Activated CD4-positive, alpha-beta T cell treated with anti-CD3 and anti-CD28 coated beads, Interleukin-2, amount 50 U/mL, for 1 hour (primary cell): ENCODE data around the gene APCS.

ENCODE experiments used
- DNase-seq: peaks from one replicate; pipeline ENCODE4 v3.0.0-alpha.2; 2020

The APCS gene, protein sequence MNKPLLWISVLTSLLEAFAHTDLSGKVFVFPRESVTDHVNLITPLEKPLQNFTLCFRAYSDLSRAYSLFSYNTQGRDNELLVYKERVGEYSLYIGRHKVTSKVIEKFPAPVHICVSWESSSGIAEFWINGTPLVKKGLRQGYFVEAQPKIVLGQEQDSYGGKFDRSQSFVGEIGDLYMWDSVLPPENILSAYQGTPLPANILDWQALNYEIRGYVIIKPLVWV

DNA sequence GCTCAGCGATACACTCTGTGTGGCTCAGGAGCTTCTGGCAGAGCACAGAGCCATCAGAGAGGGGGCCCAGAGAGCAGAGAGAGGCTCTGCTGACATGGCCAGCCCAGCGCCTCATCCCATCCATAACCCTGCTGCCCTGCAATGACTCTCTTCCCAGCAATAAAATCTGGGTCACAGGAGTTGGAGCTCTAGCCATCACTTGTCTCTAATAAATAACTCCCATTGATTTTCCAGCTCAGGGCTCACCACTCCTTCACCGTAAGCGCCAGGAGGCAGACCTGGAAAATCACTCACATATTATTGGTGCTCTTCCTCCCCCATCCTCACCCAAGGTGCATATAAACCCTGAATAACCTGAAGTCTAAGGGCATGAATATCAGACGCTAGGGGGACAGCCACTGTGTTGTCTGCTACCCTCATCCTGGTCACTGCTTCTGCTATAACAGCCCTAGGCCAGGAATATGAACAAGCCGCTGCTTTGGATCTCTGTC lies at the start of gene APCS:
APCS (plus strand) TSS at position 366 of the 491 bp plus-strand sequence; CDS start at position 462, 96 bp downstream.
- DNase-seq, result no peak

- DNase-seq, result no peak
Measured at GRCh38 chr1:159548126-159548525, 39.5 kb upstream of the APCS start.

GRCh38 chr1:159554261-159554660 lies 33.4 kb upstream of the APCS start:
- DNase-seq, result no peak

DNA sequence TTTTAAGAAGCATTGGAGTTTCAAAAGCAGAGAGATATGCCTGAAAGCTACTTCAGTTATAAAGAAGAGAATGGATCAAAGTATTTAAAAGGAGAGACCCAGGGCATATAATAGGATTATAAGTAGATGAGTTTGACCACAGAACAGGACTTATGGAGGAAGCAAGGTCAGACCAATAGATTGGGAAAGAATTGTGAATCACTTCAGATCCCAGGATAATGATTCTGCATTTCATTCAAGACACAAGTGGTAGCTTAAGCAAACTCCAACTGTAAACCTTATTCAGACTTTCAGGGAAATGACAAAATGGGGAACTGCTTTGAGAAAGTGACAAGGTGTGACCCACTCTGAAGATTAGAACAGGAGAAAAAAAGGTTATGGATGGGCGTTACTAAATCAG lies 32.9 kb upstream of the APCS start:
- DNase-seq, result no peak

DNA sequence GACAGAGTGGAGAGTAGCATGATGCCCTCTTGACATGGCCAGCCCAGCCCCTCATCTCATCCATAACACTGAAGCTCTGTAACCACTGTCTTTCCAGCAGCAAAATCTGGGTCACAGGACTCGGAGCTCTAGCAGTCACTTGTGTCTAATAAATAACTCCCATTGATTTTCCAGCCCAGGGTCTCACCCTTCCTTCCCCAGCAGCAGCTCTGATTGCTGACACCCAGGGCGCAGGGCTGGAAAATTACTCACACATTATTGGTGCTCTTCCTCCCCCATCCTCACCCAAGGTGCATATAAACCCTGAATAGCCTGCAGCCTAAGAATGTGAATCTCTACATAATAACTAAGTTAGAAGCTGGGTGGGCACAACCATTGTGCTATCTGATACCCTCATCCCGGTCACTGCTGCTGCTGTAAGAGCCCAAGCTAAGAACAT lies 30.7 kb upstream of the APCS start:
- DNase-seq, result no peak

GRCh38 chr1:159560599-159560998 lies 27.0 kb upstream of the APCS start:
- DNase-seq, result no peak

GRCh38 chr1:159561497-159561896 lies 26.1 kb upstream of the APCS start:
- no peak for DNase-seq

- DNase-seq, result no peak
Measured at GRCh38 chr1:159562680-159563079, 24.9 kb upstream of the APCS start.

- DNase-seq, result no peak
Measured at GRCh38 chr1:159577446-159577845, 10.2 kb upstream of the APCS start.

GRCh38 chr1:159580340-159580739 lies 7.3 kb upstream of the APCS start:
- no peak for DNase-seq

DNA sequence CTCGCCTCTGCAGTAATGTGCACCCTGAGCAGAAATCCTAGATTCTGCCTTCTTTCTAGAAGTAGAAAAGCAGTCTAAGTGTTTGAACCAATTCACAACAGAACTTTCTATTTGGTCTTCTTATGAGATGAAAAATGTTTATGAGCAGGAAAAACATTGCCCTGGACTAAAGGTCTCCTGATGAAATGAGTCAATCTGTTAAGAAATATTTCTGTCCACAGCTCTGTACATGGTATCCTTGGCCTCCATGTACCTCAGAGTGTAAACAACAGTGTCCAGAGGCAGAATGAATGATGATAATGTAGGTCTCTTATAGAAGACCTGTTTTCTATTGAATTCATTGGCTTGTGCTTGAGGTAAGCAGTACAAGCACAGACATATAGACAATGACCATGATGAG lies 6.2 kb upstream of the APCS start:
- no peak for DNase-seq

- no peak for DNase-seq
Measured at GRCh38 chr1:159584536-159584935, 3.1 kb upstream of the APCS start.

DNA sequence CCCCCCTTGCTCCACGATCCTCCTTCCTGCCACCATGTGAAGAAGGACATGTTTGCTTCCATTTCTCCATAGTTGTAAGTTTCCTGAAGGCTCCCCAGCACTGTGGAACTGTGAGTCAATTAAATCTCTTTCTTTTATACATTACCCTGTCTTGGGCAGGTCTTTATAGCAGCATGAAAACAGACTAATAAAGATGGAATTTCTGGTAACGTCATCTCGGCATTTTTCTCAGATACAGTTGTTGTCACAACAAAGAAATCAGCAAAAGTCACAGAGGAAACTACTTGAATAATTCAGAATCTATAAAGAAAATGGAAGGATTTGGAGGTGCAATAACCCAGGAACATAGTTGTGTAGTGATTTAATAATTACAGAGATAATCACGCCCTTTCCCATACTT lies 4.4 kb downstream of the APCS start:
- DNase-seq, result no peak

- no peak for DNase-seq
Measured at GRCh38 chr1:159594625-159595405, 7.2 kb downstream of the APCS start.

DNA sequence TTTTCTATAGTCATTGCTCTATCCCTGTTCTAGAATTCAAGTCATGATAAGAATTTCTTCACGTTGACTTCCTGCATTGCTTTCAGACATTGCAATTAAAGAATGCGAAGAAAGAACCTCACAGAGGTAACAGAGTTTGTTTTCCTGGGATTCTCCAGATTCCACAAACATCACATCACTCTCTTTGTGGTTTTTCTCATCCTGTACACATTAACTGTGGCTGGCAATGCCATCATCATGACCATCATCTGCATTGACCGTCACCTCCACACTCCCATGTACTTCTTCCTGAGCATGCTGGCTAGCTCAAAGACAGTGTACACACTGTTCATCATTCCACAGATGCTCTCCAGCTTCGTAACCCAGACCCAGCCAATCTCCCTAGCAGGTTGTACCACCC lies 10.6 kb downstream of the APCS start:
- DNase-seq, result no peak

- DNase-seq, result no peak
Measured at GRCh38 chr1:159600894-159601293, 13.3 kb downstream of the APCS start.

DNA sequence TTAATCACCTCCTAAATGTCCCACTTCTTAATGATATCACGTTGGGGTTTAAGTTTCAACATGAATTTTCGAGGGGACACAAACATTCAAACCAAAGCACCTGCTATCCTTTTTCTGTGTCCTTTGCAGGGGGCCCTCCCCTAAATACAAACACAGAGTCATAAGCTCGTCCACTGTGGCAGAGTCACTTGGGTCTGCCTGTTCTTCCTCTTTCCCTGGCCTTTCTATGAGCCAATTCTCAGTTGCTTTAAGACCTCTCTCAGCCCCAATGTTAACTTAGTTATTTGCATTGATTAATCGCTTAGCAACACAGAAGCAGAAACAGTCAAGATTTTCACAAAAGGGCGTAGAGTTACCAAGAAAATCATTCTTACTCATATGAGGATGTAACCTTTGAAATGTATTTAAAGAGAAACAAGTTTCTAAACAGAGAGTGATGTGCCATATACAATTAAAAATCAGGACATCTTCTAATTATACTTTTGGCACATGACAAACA lies 14.9 kb downstream of the APCS start:
- no peak for DNase-seq

DNA sequence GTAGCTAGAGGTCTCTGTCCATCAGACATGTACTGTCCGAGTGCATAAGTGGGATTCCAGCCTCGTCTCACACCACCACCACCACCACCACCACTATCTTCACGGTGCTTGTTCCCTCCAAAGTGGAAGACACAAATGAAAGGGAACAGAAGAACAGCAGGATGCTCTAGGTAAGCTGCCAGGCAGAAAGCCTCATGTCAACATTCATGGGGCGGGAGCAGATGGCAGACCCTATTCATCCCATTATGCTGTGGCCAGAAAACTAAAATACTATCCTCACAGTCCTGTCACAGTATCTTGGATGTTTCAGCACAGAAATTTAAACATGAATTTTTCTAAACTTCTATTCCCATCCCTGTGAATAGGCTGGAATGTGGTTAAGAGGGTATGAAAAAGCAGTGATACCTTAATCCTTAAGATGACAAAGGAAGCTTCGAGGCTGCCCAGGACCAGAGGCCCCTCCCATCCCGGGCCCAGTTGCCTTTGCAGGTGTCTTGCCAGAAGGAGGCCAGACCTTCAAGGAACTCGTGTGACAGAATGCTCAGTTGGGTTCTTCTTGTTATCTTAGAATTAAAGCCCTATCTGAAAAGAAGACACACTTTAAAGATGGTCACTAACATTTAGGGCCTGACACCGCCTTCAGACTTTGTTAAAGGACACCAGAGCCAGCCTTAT lies 24.7 kb downstream of the APCS start:
- no peak for DNase-seq

GRCh38 chr1:159632922-159633321 lies 45.3 kb downstream of the APCS start:
- DNase-seq, result no peak
